Measurements from ENCODE around the gene SLC35E1. TPM values are rescaled to one million over a fixed set of nuclear protein-coding genes. Genes with fewer than 3 reads are reported as not detected.

The SLC35E1 gene
- total and polyA plus RNA-seq, 2 of the 4 experiments (the other 2 are of a cell fraction): 22.6 to 38.0 TPM

DNA sequence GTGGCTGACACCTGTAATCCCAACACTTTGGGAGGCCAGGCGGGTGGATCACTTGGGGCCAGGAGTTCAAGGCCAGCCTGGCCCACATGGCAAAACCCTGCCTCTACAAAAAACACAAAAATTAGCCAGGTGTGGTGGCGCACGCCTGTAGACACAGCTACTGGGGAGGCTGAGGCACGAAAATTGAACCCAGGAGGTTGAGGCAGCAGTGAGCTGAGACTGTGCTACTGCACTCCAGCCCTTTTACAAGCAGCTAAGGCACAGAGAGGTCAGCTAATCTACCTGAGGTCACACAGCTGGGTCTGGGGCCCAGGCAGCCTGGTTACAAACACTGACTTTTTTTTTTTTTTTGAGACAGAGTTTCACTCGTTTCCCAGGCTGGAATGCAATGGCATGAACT is 28.6 kb upstream of the SLC35E1 start:
- H3K9me3 ChIP-seq (ENCODE audit: control insufficient read depth, insufficient read depth, low read length): no peaks in the 10 kb centered on the region
- CTCF ChIA-PET: no interaction called here

More for the DNA sequence above, 28.6 kb upstream of the SLC35E1 start:
- H3K27ac ChIP-seq (ENCODE audit: insufficient read depth, low read length): no peak overlapping the region
- H2AFZ ChIP-seq (replicated peaks; ENCODE audit: low read length, poor library complexity): no peak overlapping the region
- H3K18ac ChIP-seq (ENCODE audit: low read depth, low read length): no peak overlapping the region
- H4K8ac ChIP-seq (ENCODE audit: low read depth in 2 of 2, low read length in 2 of 2): no peak overlapping the region
- POLR2A ChIA-PET (ENCODE audit: unreplicated experiment): no interaction called here
- H2BK20ac ChIP-seq (ENCODE audit: low read depth, low read length): no peak overlapping the region
- 100% methylated on average over 3 of the region's 5 CpGs; no CpG with 5 or more reads in 1 of the 2 experiments for WGBS, 2 experiments (ENCODE audit: extremely low coverage in 2 of 2, insufficient read length in 1 of 2)
- no peak overlapping the region for H2BK15ac ChIP-seq (ENCODE audit: low read depth, low read length)
- intact Hi-C loops (cut with micrococcal nuclease): no loop called here
- H3K4me2 ChIP-seq (ENCODE audit: low read depth, low read length): no peak overlapping the region
- no peak overlapping the region for H3K4me3 ChIP-seq (ENCODE audit: insufficient read depth, low read depth, low read length)
- no peak overlapping the region for H2AK9ac ChIP-seq (replicated peaks; ENCODE audit: low read depth, low read length, poor library complexity)
- no peak overlapping the region for H3K23ac ChIP-seq (ENCODE audit: low read depth, low read length)
- H3K9ac ChIP-seq (ENCODE audit: low read depth, low read length): no peak overlapping the region
- BruUV-seq (replicated peaks): no TSS peak
- DNase-seq: no peak
- no peak overlapping the region for H2BK120ac ChIP-seq (ENCODE audit: low read depth, low read length)
- peaks cover 100% of the 10 kb centered on the region for H4K20me1 ChIP-seq (ENCODE audit: insufficient read depth, low read length)
- H4K91ac ChIP-seq (ENCODE audit: insufficient read depth, low read depth, low read length): no peak overlapping the region
- H3K27me3 ChIP-seq (ENCODE audit: control insufficient read depth, insufficient read depth, low read length): no peaks in the 10 kb centered on the region
- peaks cover 39 to 97% of the 10 kb centered on the region in 2 experiments for H3K79me1 ChIP-seq (ENCODE audit: low read depth in 1 of 2, low read length in 2 of 2)
- H3K14ac ChIP-seq (replicated peaks; ENCODE audit: low read depth, low read length): no peak overlapping the region
- TF ChIP-seq POLR2A (IDR thresholded peaks at IDR 0.05; ENCODE audit: low read depth, low read length): no peak
- TF ChIP-seq USF2 (IDR thresholded peaks at IDR 0.05; ENCODE audit: low read depth, low read length): no peak
- TF ChIP-seq, protein P1, sequence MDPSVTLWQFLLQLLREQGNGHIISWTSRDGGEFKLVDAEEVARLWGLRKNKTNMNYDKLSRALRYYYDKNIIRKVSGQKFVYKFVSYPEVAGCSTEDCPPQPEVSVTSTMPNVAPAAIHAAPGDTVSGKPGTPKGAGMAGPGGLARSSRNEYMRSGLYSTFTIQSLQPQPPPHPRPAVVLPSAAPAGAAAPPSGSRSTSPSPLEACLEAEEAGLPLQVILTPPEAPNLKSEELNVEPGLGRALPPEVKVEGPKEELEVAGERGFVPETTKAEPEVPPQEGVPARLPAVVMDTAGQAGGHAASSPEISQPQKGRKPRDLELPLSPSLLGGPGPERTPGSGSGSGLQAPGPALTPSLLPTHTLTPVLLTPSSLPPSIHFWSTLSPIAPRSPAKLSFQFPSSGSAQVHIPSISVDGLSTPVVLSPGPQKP (IDR thresholded peaks at IDR 0.05; ENCODE audit: borderline replicate concordance, low read depth, low read length): no peak
- TF ChIP-seq RAD21 (IDR thresholded peaks at IDR 0.05; ENCODE audit: low read length): no peak
- TF ChIP-seq BHLHE40 (IDR thresholded peaks at IDR 0.05; ENCODE audit: low read depth, low read length): no peak
- no peak for TF ChIP-seq RCOR1 (IDR thresholded peaks at IDR 0.05; ENCODE audit: insufficient replicate concordance, low read length)
- no peak for TF ChIP-seq CEBPB (IDR thresholded peaks at IDR 0.05; ENCODE audit: low read depth, low read length)
- TF ChIP-seq CTCF (conservative IDR thresholded peaks at IDR 0.05; ENCODE audit: low read depth, low read length): no peak
- no peak for TF ChIP-seq NFE2L2 (IDR thresholded peaks at IDR 0.05; ENCODE audit: low read depth, low read length)
- no peak for TF ChIP-seq MXI1 (IDR thresholded peaks at IDR 0.05; ENCODE audit: borderline replicate concordance, low read depth, low read length)
- no peak for TF ChIP-seq SMC3 (IDR thresholded peaks at IDR 0.05; ENCODE audit: low read depth, low read length)
- no peak for TF ChIP-seq CHD1 (IDR thresholded peaks at IDR 0.05; ENCODE audit: low read depth, low read length)
- TF ChIP-seq RFX5 (IDR thresholded peaks at IDR 0.05; ENCODE audit: low read depth, low read length): no peak
- no peak for TF ChIP-seq FOS (IDR thresholded peaks at IDR 0.05; ENCODE audit: low read depth, low read length)
- TF ChIP-seq MAFK (IDR thresholded peaks at IDR 0.05; ENCODE audit: low read depth, low read length): no peak
- TF ChIP-seq MAZ (IDR thresholded peaks at IDR 0.05; ENCODE audit: borderline replicate concordance, low read depth, low read length): no peak
- peaks cover 55% of the 10 kb centered on the region for H3K9me1 ChIP-seq (ENCODE audit: insufficient read depth, low read length)
- no peak for ATAC-seq (ENCODE audit: low read depth)
- H2AK5ac ChIP-seq (ENCODE audit: low read depth, low read length): no peak overlapping the region
- in situ Hi-C loops (cut with MboI; ENCODE audit: low sequenced_read_pairs): no loop called here
- dilution Hi-C loops (cut with HindIII; ENCODE audit: low sequenced_read_pairs, unreplicated experiment): no loop called here
- no peak overlapping the region for H4K5ac ChIP-seq (ENCODE audit: low read depth, low read length)
- H3K36me3 ChIP-seq (ENCODE audit: control insufficient read depth, insufficient read depth, low read length): no peaks in the 10 kb centered on the region
- peaks cover 6% of the 10 kb centered on the region for H3K4me1 ChIP-seq (ENCODE audit: control insufficient read depth, insufficient read depth, low read length)
- H3K4ac ChIP-seq (ENCODE audit: low read depth, low read length): no peak overlapping the region
- no peak overlapping the region for H3K56ac ChIP-seq (ENCODE audit: extremely low read depth, insufficient read depth, low read length)
- H2BK5ac ChIP-seq (ENCODE audit: low read depth, low read length, poor library complexity, severe bottlenecking): no peak overlapping the region

Measured in IMR-90 (cell line).